Nephron progenitor cell (in vitro differentiated cells): Measurements from ENCODE around the gene B4GALNT1.
"Not testable (repeated sequence)": the region's sequence is repeated elsewhere in the genome, so short reads cannot be mapped to it uniquely, and the experiment has no call there.

Source experiments
- DNase-seq: peaks from one replicate; pipeline ENCODE4 v3.0.0; 2021
- H3K27ac Mint-ChIP-seq: 2 replicates; pipeline ENCODE4 v1.8.0; 2021; ENCODE audit warnings: mild to moderate bottlenecking, moderate library complexity, mixed read lengths
- H3K27me3 Mint-ChIP-seq: 2 replicates; pipeline ENCODE4 v1.8.0; 2021; ENCODE audit warnings: mild to moderate bottlenecking, low read depth, mixed read lengths; ENCODE audit not compliant: poor library complexity
- H3K36me3 Mint-ChIP-seq: 2 replicates; pipeline ENCODE4 v1.8.0; 2021; ENCODE audit warnings: low read depth, mixed read lengths
- H3K4me1 Mint-ChIP-seq: 2 replicates; pipeline ENCODE4 v1.8.0; 2021; ENCODE audit warnings: mixed read lengths
- H3K4me3 Mint-ChIP-seq: 2 replicates; pipeline ENCODE4 v1.8.0; 2021; ENCODE audit warnings: mild to moderate bottlenecking, moderate library complexity, mixed read lengths
- H3K9me3 Mint-ChIP-seq: 2 replicates; pipeline ENCODE4 v1.8.0; 2021; ENCODE audit warnings: mild to moderate bottlenecking, moderate library complexity, mixed read lengths
- CTCF ChIP-seq: fragments of 200-600 bp; sonication (generic); IDR thresholded peaks from 2 replicates; pipeline ENCODE4 v1.5.0; 2021; ENCODE audit warnings: antibody characterized with exemption

The B4GALNT1 gene

GRCh38 chr12:57666897-57667296 is 33.9 kb upstream of the B4GALNT1 start:
- H3K27me3 Mint-ChIP-seq: peaks cover 25% of the 10 kb centered on the region
- TF ChIP-seq CTCF: no peak
- DNase-seq: no peak
- H3K9me3 Mint-ChIP-seq: peaks cover 62% of the 10 kb centered on the region
- H3K4me1 Mint-ChIP-seq: no peaks in the 10 kb centered on the region
- no peak overlapping the region for H3K27ac Mint-ChIP-seq
- no peak overlapping the region for H3K4me3 Mint-ChIP-seq
- H3K36me3 Mint-ChIP-seq: no peaks in the 10 kb centered on the region

- H3K27me3 Mint-ChIP-seq: peaks cover 25% of the 10 kb centered on the region
- H3K9me3 Mint-ChIP-seq: peaks cover 59% of the 10 kb centered on the region
- H3K4me1 Mint-ChIP-seq, H3K36me3 Mint-ChIP-seq, H3K4me3 Mint-ChIP-seq, DNase-seq, H3K27ac Mint-ChIP-seq: not testable (repeated sequence)
Observed at GRCh38 chr12:57665066-57665820, 32.2 kb upstream of the B4GALNT1 start.

- DNase-seq: no peak
- Mint-ChIP-seq H3K4me3 (no peak overlapping the region), H3K36me3 (no peaks in the 10 kb centered on the region), H3K9me3 (peaks cover 76% of the 10 kb centered on the region), H3K4me1 (no peaks in the 10 kb centered on the region), H3K27me3 (peaks cover 27% of the 10 kb centered on the region), H3K27ac (no peak overlapping the region)
- TF ChIP-seq CTCF: no peak
Observed at GRCh38 chr12:57661376-57661775, 28.4 kb upstream of the B4GALNT1 start.

GRCh38 chr12:57658890-57659289 is 25.9 kb upstream of the B4GALNT1 start:
- no peaks in the 10 kb centered on the region for H3K4me1 Mint-ChIP-seq
- H3K36me3 Mint-ChIP-seq: no peaks in the 10 kb centered on the region
- H3K9me3 Mint-ChIP-seq: peaks cover 77% of the 10 kb centered on the region
- no peak overlapping the region for H3K27ac Mint-ChIP-seq
- H3K27me3 Mint-ChIP-seq: peaks cover 20% of the 10 kb centered on the region
- TF ChIP-seq CTCF: no peak
- DNase-seq: no peak
- H3K4me3 Mint-ChIP-seq: no peak overlapping the region

GRCh38 chr12:57657744-57658143 is 24.7 kb upstream of the B4GALNT1 start:
- Mint-ChIP-seq H3K4me3 (no peak overlapping the region), H3K9me3 (peaks cover 76% of the 10 kb centered on the region), H3K36me3 (no peaks in the 10 kb centered on the region), H3K4me1 (no peaks in the 10 kb centered on the region), H3K27me3 (peaks cover 22% of the 10 kb centered on the region), H3K27ac (no peak overlapping the region)
- no peak for TF ChIP-seq CTCF
- no peak for DNase-seq

GRCh38 chr12:57656408-57656807 is 23.4 kb upstream of the B4GALNT1 start:
- peaks cover 22% of the 10 kb centered on the region for H3K27me3 Mint-ChIP-seq
- not testable (repeated sequence) for H3K36me3 Mint-ChIP-seq, H3K4me1 Mint-ChIP-seq, DNase-seq, H3K4me3 Mint-ChIP-seq
- peaks cover 71% of the 10 kb centered on the region for H3K9me3 Mint-ChIP-seq
- peak overlapping the region; percentile 91 for H3K27ac Mint-ChIP-seq
